ENCODE data around the gene AP3D1. TPM values are rescaled to one million over a fixed set of nuclear protein-coding genes. Genes with fewer than 3 reads are reported as not detected.

AP3D1 gene
- total RNA-seq, 2 experiments from 2014 or later, result 73.7 to 74.1 TPM

DNA sequence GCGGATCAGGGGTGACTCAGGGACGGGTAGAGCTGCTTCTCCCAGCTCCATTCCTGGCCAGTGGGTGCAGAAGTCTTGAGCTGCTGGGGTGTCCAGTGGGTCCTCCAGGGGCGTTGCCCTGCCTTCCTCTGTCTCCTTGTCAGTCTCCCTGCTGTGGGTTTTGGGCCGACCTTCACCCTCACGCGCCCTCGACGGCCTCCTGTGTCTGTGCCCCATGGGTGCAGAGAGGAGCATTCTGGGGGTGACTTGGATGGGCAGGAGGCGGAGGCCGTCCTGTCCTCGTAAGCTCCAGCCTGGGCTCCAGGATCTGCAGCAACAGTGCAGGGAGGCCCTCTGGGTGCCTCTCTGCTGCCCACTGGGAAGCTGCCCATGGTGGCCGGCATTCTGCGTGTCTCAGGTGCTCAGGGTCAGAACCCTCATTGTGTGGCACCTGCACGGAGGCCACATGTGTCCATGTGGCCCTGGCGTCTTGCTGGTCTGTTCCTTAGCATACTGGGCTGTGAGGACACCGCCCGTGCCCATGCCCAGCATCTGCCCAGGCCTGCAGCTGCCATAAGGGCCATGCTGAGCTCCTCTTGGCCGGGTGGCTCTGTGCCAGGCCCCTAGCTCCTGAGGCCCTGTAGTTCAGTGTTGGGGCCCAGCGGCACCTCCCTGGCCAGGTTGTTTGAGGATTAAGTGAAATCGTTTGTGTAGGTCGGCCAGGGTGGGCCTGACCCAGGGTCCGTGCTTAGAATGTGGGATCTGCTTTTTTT is 29.7 kb upstream of the AP3D1 start:
- no peaks in the 10 kb centered on the region for H3K27me3 Mint-ChIP-seq
- peak overlapping the region; percentile 20 for H3K27ac Mint-ChIP-seq
- H3K36me3 Mint-ChIP-seq (ENCODE audit: low read depth), result peaks cover 29% of the 10 kb centered on the region

DNA sequence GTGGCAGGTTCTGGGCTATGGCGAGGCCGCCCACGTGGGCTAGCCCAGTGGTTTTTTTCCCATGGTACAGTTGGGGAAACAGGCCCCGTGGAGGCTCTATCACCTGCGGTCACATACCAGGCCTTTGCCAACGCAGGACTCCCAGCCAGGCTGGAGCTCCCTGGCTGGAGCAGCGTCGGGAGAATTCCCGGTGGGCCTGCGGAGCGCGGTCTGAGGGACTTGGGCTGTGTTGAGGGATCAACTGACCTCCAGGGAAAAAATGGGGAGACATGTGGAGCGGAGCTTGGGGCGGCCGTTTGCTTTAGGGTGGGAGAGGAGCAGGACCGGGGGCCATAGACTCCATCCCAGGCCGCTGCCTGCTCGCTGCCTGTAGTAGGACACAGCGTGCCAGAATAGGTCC is 28.7 kb upstream of the AP3D1 start:
- CTCF ChIA-PET, result interaction anchor here (1.1 kb wide), 1 partner anchor 22 kb away, joined by 3 read pairs; no protein-coding TSS in a partner anchor
- ATAC-seq (no peak), DNase-seq (no peak)
- no peak for TF ChIP-seq CTCF (IDR thresholded peaks at IDR 0.05)
- Mint-ChIP-seq H3K27me3 (no peaks in the 10 kb centered on the region), H3K4me1 (ENCODE audit: low read depth) (peaks cover 14% of the 10 kb centered on the region), H3K36me3 (ENCODE audit: low read depth) (peaks cover 26% of the 10 kb centered on the region), H3K27ac (no peak overlapping the region), H3K4me3 (no peak overlapping the region), H3K9me3 (no peaks in the 10 kb centered on the region)
- intact Hi-C loops (cut with micrococcal nuclease), result no loop called here
- POLR2A ChIA-PET, result interaction anchor here (1.1 kb wide), 1 partner anchor 9 kb away, joined by 3 read pairs; no protein-coding TSS in a partner anchor

More for the DNA sequence above, 29.7 kb upstream of the AP3D1 start:
- ChIA-PET CTCF (interaction anchor here (1.1 kb wide), 1 partner anchor 23 kb away, joined by 3 read pairs; no protein-coding TSS in a partner anchor), POLR2A (interaction anchor here (1.1 kb wide), 1 partner anchor 10 kb away, joined by 3 read pairs; no protein-coding TSS in a partner anchor)
- ATAC-seq (no peak), DNase-seq (no peak)
- TF ChIP-seq CTCF (IDR thresholded peaks at IDR 0.05), result no peak
- peaks cover 12% of the 10 kb centered on the region for H3K4me1 Mint-ChIP-seq (ENCODE audit: low read depth)
- no peaks in the 10 kb centered on the region for H3K9me3 Mint-ChIP-seq
- no peak overlapping the region for H3K4me3 Mint-ChIP-seq
- intact Hi-C loops (cut with micrococcal nuclease), result no loop called here

DNA sequence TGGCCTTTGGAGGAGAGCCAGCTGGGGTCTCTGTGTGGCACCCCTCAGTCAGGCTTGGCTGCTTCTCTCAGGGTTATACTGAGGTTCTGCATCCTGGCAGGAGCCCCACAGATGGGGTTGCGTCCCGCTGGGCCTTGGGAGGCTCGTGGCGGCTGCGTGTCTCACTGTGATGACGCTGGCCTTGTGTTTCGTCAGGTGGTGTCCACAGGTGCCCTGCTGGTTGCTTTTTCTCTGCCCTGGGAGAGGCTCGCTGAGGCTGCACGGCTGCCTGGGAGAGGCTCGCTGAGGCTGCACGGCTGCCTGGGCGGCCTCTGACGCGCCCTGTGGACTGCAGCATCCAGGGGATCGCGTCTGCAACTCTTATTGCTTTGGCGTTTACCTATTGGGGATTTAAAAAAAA is 27.7 kb upstream of the AP3D1 start:
- ChIA-PET POLR2A (interaction anchor here (1.6 kb wide), 1 partner anchor 56 kb away, joined by 3 read pairs; no protein-coding TSS in a partner anchor), CTCF (no interaction called here)
- no peak for DNase-seq
- H3K4me3 Mint-ChIP-seq, result no peak overlapping the region
- peaks cover 24% of the 10 kb centered on the region for H3K36me3 Mint-ChIP-seq (ENCODE audit: low read depth)
- ATAC-seq, result no peak
- intact Hi-C loops (cut with micrococcal nuclease), result loop anchor here (10.0 kb wide), 1 partner anchor 56 kb away; the partner anchor contains the start of genes PLEKHJ1 and SF3A2
- no peaks in the 10 kb centered on the region for H3K27me3 Mint-ChIP-seq
- no peaks in the 10 kb centered on the region for H3K9me3 Mint-ChIP-seq
- no peak overlapping the region for H3K27ac Mint-ChIP-seq
- peaks cover 16% of the 10 kb centered on the region for H3K4me1 Mint-ChIP-seq (ENCODE audit: low read depth)
- no peak for TF ChIP-seq CTCF (IDR thresholded peaks at IDR 0.05)

- Mint-ChIP-seq H3K4me1 (ENCODE audit: low read depth) (peaks cover 36% of the 10 kb centered on the region), H3K27me3 (no peaks in the 10 kb centered on the region), H3K4me3 (no peak overlapping the region), H3K27ac (no peak overlapping the region), H3K36me3 (ENCODE audit: low read depth) (peaks cover 32% of the 10 kb centered on the region), H3K9me3 (no peaks in the 10 kb centered on the region)
- DNase-seq (no peak), ATAC-seq (no peak)
- TF ChIP-seq CTCF (IDR thresholded peaks at IDR 0.05), result no peak
- intact Hi-C loops (cut with micrococcal nuclease), result loop anchor here (10.0 kb wide), 1 partner anchor 58 kb away; the partner anchor contains the start of genes PLEKHJ1 and SF3A2
- CTCF ChIA-PET, result interaction anchor here (0.6 kb wide), 1 partner anchor 158 kb away, joined by 3 read pairs; no protein-coding TSS in a partner anchor
- POLR2A ChIA-PET, result interaction anchor here (1.0 to 1.8 kb wide), 2 partner anchors 11 to 20 kb away, joined by 4 read pairs; no protein-coding TSS in a partner anchor
Observed at GRCh38 chr19:2176337-2176994, 25.1 kb upstream of the AP3D1 start.

Measured in activated CD8-positive, alpha-beta T cell treated with anti-CD3 and anti-CD28 coated beads for 36 hours (primary cell).